H1 (cell line): Measurements from ENCODE around the gene CWC27. TPM values are rescaled to one million over a fixed set of nuclear protein-coding genes. Genes with fewer than 3 reads are reported as not detected.

Experiments used
- CTCF ChIA-PET: fragments of 300-600 bp; sonication (Branson Sonifier 250); formaldehyde crosslinking; loops from one replicate; lab custom pipeline; 2021; ENCODE audit not compliant: partially characterized antibody; lab: Charles Lee
- POLR2A ChIA-PET: fragments of 300-600 bp; sonication (Branson Sonifier 250); formaldehyde crosslinking; loops from one replicate; lab custom pipeline; 2021; ENCODE audit warnings: inconsistent platforms; ENCODE audit not compliant: partially characterized antibody; lab: Charles Lee
- DNase-seq, 2 experiments: peaks; one replicate each; pipeline versions ENCODE4 v3.0.0 to v3.0.0-alpha.2; 2010 to 2022; ENCODE audit warnings: low spot score in 2 of 2, low read depth in 1 of 2, mixed read lengths in 1 of 2
- FAIRE-seq: peaks from 2 replicates; lab custom pipeline; 2011; peaks lifted over from hg19 to GRCh38; lab: Jason Lieb, UNC
- H2AFZ ChIP-seq: 2 replicates; pipeline ENCODE4 v1.8.1; 2012; ENCODE audit warnings: low read length, inconsistent platforms
- H2AK5ac ChIP-seq: 2 replicates; pipeline ENCODE4 v1.6.1; 2013; ENCODE audit warnings: low read depth, low read length
- H2BK120ac ChIP-seq: replicated peaks from 2 replicates; pipeline ENCODE3; 2013; ENCODE audit warnings: low read depth, low read length, inconsistent platforms
- H2BK12ac ChIP-seq: 2 replicates; pipeline ENCODE4 v1.6.1; 2013; ENCODE audit warnings: low read depth, low read length
- H2BK15ac ChIP-seq: 2 replicates; pipeline ENCODE4 v1.6.1; 2013; ENCODE audit warnings: low read length
- H2BK20ac ChIP-seq: 2 replicates; pipeline ENCODE4 v1.6.1; 2013; ENCODE audit warnings: low read length
- H2BK5ac ChIP-seq: 2 replicates; pipeline ENCODE4 v1.6.1; 2013; ENCODE audit warnings: low read depth, low read length
- H3K14ac ChIP-seq: 2 replicates; pipeline ENCODE4 v1.6.1; 2013; ENCODE audit warnings: inconsistent platforms; ENCODE audit not compliant: insufficient read length
- H3K18ac ChIP-seq: 2 replicates; pipeline ENCODE4 v1.6.1; 2013; ENCODE audit warnings: low read length; ENCODE audit errors: extremely low read depth
- H3K23ac ChIP-seq: 2 replicates; pipeline ENCODE4 v1.6.1; 2013; ENCODE audit warnings: inconsistent platforms; ENCODE audit not compliant: insufficient read length
- H3K23me2 ChIP-seq: 2 replicates; pipeline ENCODE4 v1.6.1; 2013; ENCODE audit warnings: low read depth, low read length
- H3K27ac ChIP-seq: 2 replicates; pipeline ENCODE4 v1.6.1; 2011; ENCODE audit warnings: low read depth, low read length, inconsistent platforms
- H3K27me3 ChIP-seq, 4 experiments: replicated peaks in 1 of 4; 1 replicate in 1 of 4; 2 replicates in 3 of 4; pipeline versions ENCODE4 v1.6.1 to v1.8.1; 2011 to 2013; ENCODE audit warnings: low read length in 3 of 4, mild to moderate bottlenecking in 3 of 4, inconsistent platforms in 2 of 4, mixed read lengths in 2 of 4, moderate library complexity in 1 of 4; ENCODE audit not compliant: control insufficient read depth in 3 of 4, insufficient read depth in 3 of 4; ENCODE audit errors: extremely low read depth in 1 of 4
- H3K36me3 ChIP-seq, 4 experiments: 2 replicates each; pipeline versions ENCODE4 v1.6.1 to v1.8.1; 2011 to 2013; ENCODE audit warnings: mild to moderate bottlenecking in 4 of 4, low read length in 3 of 4, moderate library complexity in 2 of 4, control low read depth in 1 of 4, inconsistent platforms in 1 of 4; ENCODE audit not compliant: insufficient read depth in 4 of 4, control insufficient read depth in 2 of 4
- H3K4ac ChIP-seq: replicated peaks from 2 replicates; pipeline ENCODE3; 2013; ENCODE audit warnings: low read length, low read depth, mixed read lengths, inconsistent platforms; ENCODE audit not compliant: insufficient read length
- H3K4me1 ChIP-seq, 4 experiments: replicated peaks in 1 of 4; 1 replicate in 1 of 4; 2 replicates in 3 of 4; pipeline versions ENCODE4 v1.6.1 to v1.8.1; 2011 to 2013; ENCODE audit warnings: low read length in 3 of 4, inconsistent platforms in 2 of 4, mixed read lengths in 1 of 4; ENCODE audit not compliant: insufficient read depth in 4 of 4, control insufficient read depth in 3 of 4
- H3K4me2 ChIP-seq, 2 experiments: 2 replicates each; pipeline versions ENCODE4 v1.6.1 to v1.8.1; 2011 to 2013; ENCODE audit warnings: low read depth in 2 of 2, low read length in 2 of 2, control low read depth in 1 of 2, inconsistent platforms in 1 of 2, mild to moderate bottlenecking in 1 of 2; ENCODE audit not compliant: insufficient read depth in 1 of 2
- H3K4me3 ChIP-seq, 4 experiments: fragments of 200-600, 300-600 bp in 1 of 4; sonication (generic), shearing (Covaris generic), sonication (Bioruptor Twin) in 1 of 4; 2 replicates each; pipeline versions ENCODE4 v1.5.1 to v1.8.1; 2011 to 2016; ENCODE audit warnings: low read length in 4 of 4, low read depth in 3 of 4, control low read depth in 2 of 4, inconsistent platforms in 2 of 4, mild to moderate bottlenecking in 2 of 4, mixed read lengths in 1 of 4, moderate library complexity in 1 of 4; ENCODE audit not compliant: insufficient read depth in 2 of 4; ENCODE audit errors: extremely low read depth in 1 of 4
- H3K56ac ChIP-seq: replicated peaks from 2 replicates; pipeline ENCODE3; 2013; ENCODE audit warnings: low read depth, mild to moderate bottlenecking, mixed read lengths, low read length, inconsistent platforms; ENCODE audit not compliant: insufficient read length
- H3K79me1 ChIP-seq: 2 replicates; pipeline ENCODE4 v1.6.1; 2013; ENCODE audit warnings: low read depth, low read length, control low read depth
- H3K79me2 ChIP-seq, 2 experiments: 2 replicates each; pipeline versions ENCODE4 v1.6.1 to v1.8.1; 2012 to 2013; ENCODE audit warnings: low read length in 2 of 2, mild to moderate bottlenecking in 2 of 2, inconsistent platforms in 1 of 2; ENCODE audit not compliant: insufficient read depth in 2 of 2, control insufficient read depth in 1 of 2
- H3K9ac ChIP-seq, 4 experiments: replicated peaks in 1 of 4; 1 replicate in 1 of 4; 2 replicates in 3 of 4; pipeline versions ENCODE4 v1.6.1 to v1.8.1; 2011 to 2013; ENCODE audit warnings: low read depth in 3 of 4, low read length in 3 of 4, control low read depth in 2 of 4, mild to moderate bottlenecking in 2 of 4, moderate library complexity in 2 of 4, inconsistent platforms in 1 of 4; ENCODE audit errors: extremely low read depth in 1 of 4
- H3K9me3 ChIP-seq, 2 experiments: 2 replicates each; pipeline versions ENCODE4 v1.6.1 to v1.8.1; 2012 to 2013; ENCODE audit warnings: mild to moderate bottlenecking in 2 of 2, moderate library complexity in 2 of 2, control low read depth in 1 of 2, inconsistent platforms in 1 of 2, low read depth in 1 of 2, low read length in 1 of 2, mixed read lengths in 1 of 2; ENCODE audit not compliant: insufficient read depth in 2 of 2
- H4K20me1 ChIP-seq, 2 experiments: replicated peaks in 1 of 2; 2 replicates each; pipeline versions ENCODE3 to v1.8.1; 2011 to 2013; ENCODE audit warnings: inconsistent platforms in 2 of 2, low read length in 2 of 2, mild to moderate bottlenecking in 1 of 2; ENCODE audit not compliant: insufficient read depth in 2 of 2, control insufficient read depth in 1 of 2
- H4K5ac ChIP-seq: 2 replicates; pipeline ENCODE4 v1.6.1; 2013; ENCODE audit warnings: low read length, low read depth, mixed read lengths, inconsistent platforms; ENCODE audit not compliant: insufficient read length
- H4K8ac ChIP-seq: 2 replicates; pipeline ENCODE4 v1.8.0; 2013; ENCODE audit warnings: mild to moderate bottlenecking, moderate library complexity, low read length, inconsistent platforms; ENCODE audit not compliant: insufficient read depth; ENCODE audit errors: extremely low read depth
- H4K91ac ChIP-seq: replicated peaks from 2 replicates; pipeline ENCODE3; 2013; ENCODE audit warnings: low read length, mixed read lengths, inconsistent platforms; ENCODE audit not compliant: insufficient read length
- BRCA1 ChIP-seq: IDR thresholded peaks from 2 replicates; pipeline ENCODE4 v1.6.1; 2012; ENCODE audit warnings: low read depth, low read length, improper control_type of control experiment
- CHD1 ChIP-seq: IDR thresholded peaks from 2 replicates; pipeline ENCODE4 v1.6.1; 2012; ENCODE audit warnings: low read depth, low read length, improper control_type of control experiment
- EZH2 ChIP-seq: fragments of 200-600 bp; sonication (generic); IDR thresholded peaks from 2 replicates; pipeline ENCODE4 v1.7.1; 2012; ENCODE audit warnings: low read depth, mild to moderate bottlenecking, moderate library complexity, low read length, inconsistent platforms; ENCODE audit not compliant: severe bottlenecking
- GTF2F1 ChIP-seq: IDR thresholded peaks from 2 replicates; pipeline ENCODE4 v1.6.1; 2012; ENCODE audit warnings: low read depth, low read length, improper control_type of control experiment, borderline replicate concordance
- NRF1 ChIP-seq: IDR thresholded peaks from 2 replicates; pipeline ENCODE4 v1.6.1; 2011; ENCODE audit warnings: mild to moderate bottlenecking, low read depth, low read length, improper control_type of control experiment
- polyA plus RNA-seq, 7 experiments: library from polyadenylated mRNA; depleted of rRNA in 3 of 7; stranded (reverse) in 5 of 7; unstranded in 2 of 7; fragments of >200 nt in 5 of 7; fragments of 200-250 nt in 2 of 7; gene quantifications; 1 replicate in 5 of 7; 2 replicates in 1 of 7; 4 replicates in 1 of 7; pipeline versions ENCODE4 v1.2.1 to v1.2.3, GENCODE V29; 2011 to 2013; ENCODE audit warnings: missing spikeins in 2 of 7, mixed read lengths in 2 of 7
- total RNA-seq: library from RNA; stranded (reverse); fragmentation: NEBNext Ultra II Directional; extraction: Animal tissue kit (Norgen Biotek cat#: 25700); gene quantifications from 2 replicates; pipeline ENCODE4 v1.2.1, GENCODE V29; 2021
- TF ChIP-seq, protein P1 (sequence below): IDR thresholded peaks from 2 replicates; pipeline ENCODE4 v1.6.1; 2012; ENCODE audit warnings: inconsistent platforms

Gene CWC27
- total and polyA plus RNA-seq, 2 of the 8 experiments (the other 6 are each of a cell fraction or from before 2014, with no cell fraction given), result 24.9 to 43.4 TPM

DNA sequence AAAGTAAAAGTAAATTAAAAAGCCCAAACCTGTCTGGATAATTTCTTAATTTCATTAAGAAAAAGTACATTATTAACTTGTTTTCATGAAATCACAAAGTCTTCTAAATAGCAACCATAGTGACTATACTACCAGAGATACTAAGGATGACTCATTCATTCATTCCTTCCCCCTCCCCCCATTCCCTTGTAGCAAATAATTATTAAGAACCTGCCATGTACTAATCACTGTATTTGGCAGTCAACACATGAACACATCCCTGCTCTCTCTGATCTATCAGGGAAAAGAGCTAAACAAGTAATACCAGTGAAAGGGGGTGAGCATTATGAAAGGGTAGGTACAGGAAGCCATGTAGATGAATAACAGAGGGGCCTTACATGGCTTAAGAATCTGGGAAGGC, 203.9 kb downstream of the CWC27 start:
- H3K9me3 ChIP-seq, result no peaks in the 10 kb centered on the region
- no peak overlapping the region for H3K9ac ChIP-seq
- no peak overlapping the region for H3K27ac ChIP-seq
- DNase-seq (no peak), FAIRE-seq (no peak)
- H3K4me3 ChIP-seq, result no peak overlapping the region
- H3K14ac ChIP-seq, result no peak overlapping the region
- no peak overlapping the region for H3K23ac ChIP-seq
- no peak overlapping the region for H3K18ac ChIP-seq
- H2AFZ ChIP-seq, result no peak overlapping the region
- H4K91ac ChIP-seq, result no peak overlapping the region
- H2AK5ac ChIP-seq, result no peak overlapping the region
- H3K27me3 ChIP-seq, result no peaks in the 10 kb centered on the region
- H4K20me1 ChIP-seq, result no peaks in the 10 kb centered on the region
- H4K8ac ChIP-seq, result no peak overlapping the region
- no peak overlapping the region for H2BK15ac ChIP-seq
- no peak overlapping the region for H2BK12ac ChIP-seq
- no peak overlapping the region for H2BK20ac ChIP-seq
- H3K4me1 ChIP-seq, result no peaks in the 10 kb centered on the region
- H2BK120ac ChIP-seq, result no peak overlapping the region
- H3K23me2 ChIP-seq, result no peaks in the 10 kb centered on the region
- H3K79me1 ChIP-seq, result no peaks in the 10 kb centered on the region
- POLR2A ChIA-PET, result no interaction called here
- H2BK5ac ChIP-seq, result no peak overlapping the region
- peaks cover 0 to 5% (median under 1%) of the 10 kb centered on the region in 4 experiments; a peak in 2 of 8 replicates for H3K36me3 ChIP-seq
- no peak overlapping the region for H4K5ac ChIP-seq
- no peak overlapping the region for H3K56ac ChIP-seq
- CTCF ChIA-PET, result interaction anchor here (1.6 kb wide), 1 partner anchor 65 kb away, joined by 6 read pairs; no protein-coding TSS in a partner anchor
- H3K4ac ChIP-seq, result no peak overlapping the region
- no peaks in the 10 kb centered on the region for H3K79me2 ChIP-seq
- no peak overlapping the region for H3K4me2 ChIP-seq
- TF ChIP-seq BRCA1 (no peak), GTF2F1 (no peak), EZH2 (no peak), NRF1 (no peak), CHD1 (no peak)
- TF ChIP-seq, protein P1, sequence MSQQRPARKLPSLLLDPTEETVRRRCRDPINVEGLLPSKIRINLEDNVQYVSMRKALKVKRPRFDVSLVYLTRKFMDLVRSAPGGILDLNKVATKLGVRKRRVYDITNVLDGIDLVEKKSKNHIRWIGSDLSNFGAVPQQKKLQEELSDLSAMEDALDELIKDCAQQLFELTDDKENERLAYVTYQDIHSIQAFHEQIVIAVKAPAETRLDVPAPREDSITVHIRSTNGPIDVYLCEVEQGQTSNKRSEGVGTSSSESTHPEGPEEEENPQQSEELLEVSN, result no peak
